ENCODE data around the gene NLRP1.

Gene NLRP1

GRCh38 chr17:5557485-5557884 lies 26.8 kb downstream of the NLRP1 start:
- DNase-seq, result peak; percentile 78

GRCh38 chr17:5555254-5555653 lies 29.1 kb downstream of the NLRP1 start:
- DNase-seq, result peak; percentile 75

GRCh38 chr17:5553479-5553878 lies 30.8 kb downstream of the NLRP1 start:
- no peak for DNase-seq

GRCh38 chr17:5552841-5553240 lies 31.5 kb downstream of the NLRP1 start:
- DNase-seq, result no peak

GRCh38 chr17:5545051-5545987 lies 39.0 kb downstream of the NLRP1 start:
- DNase-seq, result no peak

- no peak for DNase-seq
These were observed 40.2 kb downstream of the NLRP1 start for GRCh38 chr17:5544115-5544514.

- DNase-seq, result no peak
These were observed 42.6 kb downstream of the NLRP1 start for GRCh38 chr17:5541610-5542202.

- no peak for DNase-seq
These were observed 44.0 kb downstream of the NLRP1 start for GRCh38 chr17:5540321-5540720.

GRCh38 chr17:5539286-5539685 lies 45.0 kb downstream of the NLRP1 start:
- DNase-seq, result no peak

GRCh38 chr17:5536866-5537650 lies 47.3 kb downstream of the NLRP1 start:
- peak; percentile 57 for DNase-seq

GRCh38 chr17:5535436-5535835 lies 48.9 kb downstream of the NLRP1 start:
- DNase-seq, result no peak

GRCh38 chr17:5533486-5534315 lies 50.6 kb downstream of the NLRP1 start:
- no peak for DNase-seq

GRCh38 chr17:5532581-5532980 lies 51.7 kb downstream of the NLRP1 start:
- DNase-seq, result no peak

GRCh38 chr17:5531085-5531418 lies 53.3 kb downstream of the NLRP1 start:
- DNase-seq, result no peak

GRCh38 chr17:5530265-5531084 lies 53.8 kb downstream of the NLRP1 start:
- no peak for DNase-seq

- DNase-seq, result no peak
These were observed 56.6 kb downstream of the NLRP1 start for GRCh38 chr17:5527601-5528250.

GRCh38 chr17:5526821-5527598 lies 57.3 kb downstream of the NLRP1 start:
- DNase-seq, result peak; percentile 98

GRCh38 chr17:5523249-5523648 lies 61.1 kb downstream of the NLRP1 start:
- DNase-seq, result no peak

GRCh38 chr17:5522476-5522875 lies 61.8 kb downstream of the NLRP1 start:
- no peak for DNase-seq

Data from fibroblast of skin of scalp (primary cell).